HFF-Myc (cell line): ENCODE results near the gene GSG1L.

Experiments
- DNase-seq: peaks from one replicate; pipeline ENCODE4 v3.0.0-alpha.2; 2011; ENCODE audit warnings: low read depth; ENCODE audit errors: extremely low read depth
- H3K4me3 ChIP-seq: replicated peaks from 2 replicates; pipeline ENCODE4 v1.5.1; 2011; ENCODE audit warnings: low read depth, mild to moderate bottlenecking, control low read depth, low read length
- CTCF ChIP-seq: IDR thresholded peaks from 2 replicates; pipeline ENCODE4 v1.5.1; 2012; ENCODE audit warnings: mild to moderate bottlenecking, low read depth, low read length, control low read depth; ENCODE audit errors: missing control alignments

The GSG1L gene

DNA sequence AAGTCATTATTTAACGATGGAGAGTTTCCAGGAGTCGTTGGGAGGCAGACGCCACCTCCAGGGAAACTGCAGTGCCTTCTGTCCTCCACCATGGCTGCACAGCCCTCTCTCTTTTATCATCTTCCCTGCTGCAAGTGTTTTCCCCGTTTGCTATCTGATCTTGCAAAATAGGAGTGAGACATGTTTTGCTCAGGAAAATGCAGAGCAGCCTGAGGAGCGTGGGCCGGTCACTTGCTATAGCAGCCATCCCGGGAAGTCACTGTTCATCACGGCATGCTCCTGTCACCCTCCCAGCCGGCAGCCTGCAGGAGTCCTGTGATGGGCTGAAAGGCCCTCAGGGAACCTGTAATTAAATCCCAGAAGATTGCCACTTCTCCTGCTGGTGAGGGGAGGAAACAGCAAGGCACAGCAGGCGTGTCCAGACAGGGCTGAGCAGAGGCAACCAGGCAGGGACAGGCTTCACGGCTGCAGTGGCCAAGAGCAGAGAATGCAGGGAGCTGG is 143.1 kb downstream of the GSG1L start:
- DNase-seq = no peak
- peak; percentile 30 for TF ChIP-seq CTCF

DNA sequence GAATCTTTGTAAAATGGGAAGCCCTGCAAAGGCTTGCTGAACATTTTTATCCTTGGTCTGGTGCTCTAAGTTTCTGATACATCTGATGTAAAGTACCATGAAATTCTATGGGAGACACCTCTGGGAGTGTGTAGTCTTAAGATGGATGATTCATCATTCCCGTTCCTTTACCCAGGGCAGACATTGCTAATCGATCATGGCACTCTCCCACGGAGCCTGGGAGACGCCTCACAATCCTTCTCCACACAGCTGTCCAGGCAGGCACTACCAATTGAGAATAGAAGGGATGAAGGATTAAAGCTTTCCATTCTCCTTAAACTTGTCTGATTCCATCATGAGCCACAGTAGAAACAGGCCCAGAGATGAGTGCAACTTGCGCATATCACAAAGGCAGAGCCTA is 144.8 kb downstream of the GSG1L start:
- TF ChIP-seq CTCF = no peak
- H3K4me3 ChIP-seq = no peak overlapping the region
- no peak for DNase-seq

More for the DNA sequence above, 143.1 kb downstream of the GSG1L start:
- no peak overlapping the region for H3K4me3 ChIP-seq

DNA sequence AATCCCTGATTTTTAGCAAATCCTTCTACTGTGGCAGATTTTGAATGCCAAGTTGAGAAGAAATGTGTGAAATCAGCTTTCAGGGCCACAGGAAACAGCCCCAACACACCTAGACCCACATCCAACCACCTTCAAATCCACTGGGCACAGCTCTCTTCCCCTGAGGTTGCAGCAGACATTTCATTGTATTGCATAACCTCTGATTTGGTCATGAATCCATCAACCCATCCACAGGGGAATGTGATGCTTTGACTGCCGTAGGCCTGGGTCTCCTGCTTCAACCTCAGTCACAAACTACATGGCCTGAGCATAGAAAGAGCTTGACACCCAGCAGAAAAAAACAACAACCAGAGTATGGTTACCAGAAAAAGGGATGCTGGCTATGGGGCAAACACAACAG is 145.6 kb downstream of the GSG1L start:
- no peak for DNase-seq
- H3K4me3 ChIP-seq = no peak overlapping the region
- no peak for TF ChIP-seq CTCF

GRCh38 chr16:27911486-27911885 is 152.0 kb downstream of the GSG1L start:
- H3K4me3 ChIP-seq = no peak overlapping the region
- no peak for TF ChIP-seq CTCF
- no peak for DNase-seq

GRCh38 chr16:27907457-27907972 is 156.0 kb downstream of the GSG1L start:
- DNase-seq = no peak
- no peak for TF ChIP-seq CTCF
- no peak overlapping the region for H3K4me3 ChIP-seq

DNA sequence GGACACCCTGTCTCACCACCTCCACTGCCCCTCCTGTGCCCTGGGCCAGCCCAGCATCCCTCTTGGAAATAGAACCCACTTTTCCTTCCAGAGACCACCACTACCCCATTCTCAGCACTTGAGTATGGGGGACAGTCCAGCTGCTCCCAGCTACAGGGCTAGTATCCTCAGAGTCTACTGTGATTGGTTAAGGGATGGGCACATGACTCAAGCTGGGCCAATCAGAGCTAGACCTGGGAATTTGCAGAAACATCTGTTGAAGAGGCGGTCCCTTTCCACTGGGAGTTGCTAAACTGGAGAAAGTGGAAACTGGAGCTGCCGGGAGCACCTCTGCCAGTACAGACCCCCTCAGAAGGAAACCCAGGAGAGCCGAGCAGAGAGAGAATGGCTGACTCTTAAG is 156.6 kb downstream of the GSG1L start:
- no peak for DNase-seq
- no peak for TF ChIP-seq CTCF
- H3K4me3 ChIP-seq = no peak overlapping the region
